Thyroid gland (tissue), 4 donors: ENCODE measurements around the gene SYCE3.

Experiments
- CTCF ChIP-seq, 6 experiments: fragments of 200-600 bp in 3 of 6; fragments of 450-650 bp in 3 of 6; sonication (generic) in 3 of 6; IDR thresholded peaks; one replicate each; pipeline ENCODE4 v1.5.1; 2016 to 2019; ENCODE audit warnings: antibody characterized with exemption in 6 of 6, mild to moderate bottlenecking in 2 of 6, inconsistent platforms in 1 of 6, moderate library complexity in 1 of 6
- POLR2A ChIP-seq, 2 donors: fragments of 450-650 bp; IDR thresholded peaks; one replicate each; pipeline ENCODE4 v1.6.1; 2017; ENCODE audit warnings: antibody characterized with exemption in 2 of 2, mild to moderate bottlenecking in 2 of 2, moderate library complexity in 1 of 2

GRCh38 chr22:50585781-50586180, 23.1 kb upstream of the SYCE3 start:
- TF ChIP-seq CTCF (IDR thresholded peaks at IDR 0.05) (no peak), POLR2A (IDR thresholded peaks at IDR 0.05) (no peak)
